ENCODE data around the gene MYOM1.
"Not testable (repeated sequence)": the region's sequence is repeated elsewhere in the genome, so short reads cannot be mapped to it uniquely, and the experiment has no call there.

MYOM1 gene

GRCh38 chr18:3217948-3218647 is 1.7 kb downstream of the MYOM1 start:
- no peak for DNase-seq

- no peak for DNase-seq
Measured at GRCh38 chr18:3216987-3217386, 2.8 kb downstream of the MYOM1 start.

GRCh38 chr18:3214855-3215637 is 4.7 kb downstream of the MYOM1 start:
- DNase-seq, result no peak

- no peak for DNase-seq
Measured at GRCh38 chr18:3213300-3214059, 6.3 kb downstream of the MYOM1 start.

- no peak for DNase-seq
Measured at GRCh38 chr18:3212657-3213056, 7.1 kb downstream of the MYOM1 start.

GRCh38 chr18:3211236-3211992 is 8.4 kb downstream of the MYOM1 start:
- DNase-seq, result peak; percentile 17

GRCh38 chr18:3209859-3210569 is 9.8 kb downstream of the MYOM1 start:
- no peak for DNase-seq

- DNase-seq, result no peak
Measured at GRCh38 chr18:3207565-3207964, 12.2 kb downstream of the MYOM1 start.

- DNase-seq, result no peak
Measured at GRCh38 chr18:3205239-3205638, 14.5 kb downstream of the MYOM1 start.

- DNase-seq, result no peak
Measured at GRCh38 chr18:3199942-3200645, 19.7 kb downstream of the MYOM1 start.

GRCh38 chr18:3198260-3198860 is 21.4 kb downstream of the MYOM1 start:
- not testable (repeated sequence) for DNase-seq

- DNase-seq, result no peak
Measured at GRCh38 chr18:3194947-3195612, 24.7 kb downstream of the MYOM1 start.

- DNase-seq, result no peak
Measured at GRCh38 chr18:3193331-3193730, 26.4 kb downstream of the MYOM1 start.

GRCh38 chr18:3192752-3193151 is 27.0 kb downstream of the MYOM1 start:
- DNase-seq, result no peak

- no peak for DNase-seq
Measured at GRCh38 chr18:3192286-3192685, 27.5 kb downstream of the MYOM1 start.

- DNase-seq, result no peak
Measured at GRCh38 chr18:3190610-3191009, 29.2 kb downstream of the MYOM1 start.

GRCh38 chr18:3189884-3190283 is 29.9 kb downstream of the MYOM1 start:
- DNase-seq, result no peak

- DNase-seq, result no peak
Measured at GRCh38 chr18:3186678-3187658, 32.8 kb downstream of the MYOM1 start.

- DNase-seq, result no peak
Measured at GRCh38 chr18:3184275-3184963, 35.3 kb downstream of the MYOM1 start.

Data from NCI-H774 (cell line).